Measurements from ENCODE around the gene LDLRAD2.
"Not testable (repeated sequence)": the region's sequence is repeated elsewhere in the genome, so short reads cannot be mapped to it uniquely, and the experiment has no call there.

GRCh38 chr1:21767106-21767505, 45.0 kb upstream of the LDLRAD2 start:
- TF ChIP-seq CTCF, POLR2A, POLR2AphosphoS5 (IDR thresholded peaks at IDR 0.05): not testable (repeated sequence)
